Activated CD8-positive, alpha-beta memory T cell treated with anti-CD3 and anti-CD28 coated beads for 4 hours (primary cell): ENCODE data around the gene AKT3.
"Not testable (repeated sequence)": the region's sequence is repeated elsewhere in the genome, so short reads cannot be mapped to it uniquely, and the experiment has no call there.

ENCODE experiments used
- DNase-seq, 2 donors: peaks; one replicate each; pipeline ENCODE4 v3.0.0-alpha.2; 2020; ENCODE audit warnings: low read depth in 2 of 2

AKT3 gene

GRCh38 chr1:243842161-243842560 lies 7.9 kb downstream of the AKT3 start:
- no peak for DNase-seq

- DNase-seq: no peak
These were observed 8.5 kb downstream of the AKT3 start for GRCh38 chr1:243841507-243841906.

GRCh38 chr1:243837907-243838535 lies 12.0 kb downstream of the AKT3 start:
- no peak for DNase-seq

- DNase-seq: no peak
These were observed 15.9 kb downstream of the AKT3 start for GRCh38 chr1:243834130-243834529.

GRCh38 chr1:243831463-243831862 lies 18.6 kb downstream of the AKT3 start:
- no peak for DNase-seq

- no peak for DNase-seq
These were observed 22.8 kb downstream of the AKT3 start for GRCh38 chr1:243827206-243827605.

- DNase-seq: not testable (repeated sequence)
These were observed 25.1 kb downstream of the AKT3 start for GRCh38 chr1:243824907-243825306.

GRCh38 chr1:243821177-243821680 lies 28.8 kb downstream of the AKT3 start:
- no peak for DNase-seq

GRCh38 chr1:243819438-243819839 lies 30.6 kb downstream of the AKT3 start:
- DNase-seq: no peak

GRCh38 chr1:243818978-243819377 lies 31.1 kb downstream of the AKT3 start:
- DNase-seq: no peak

- DNase-seq: no peak
These were observed 35.3 kb downstream of the AKT3 start for GRCh38 chr1:243814718-243815117.

- not testable (repeated sequence) for DNase-seq
These were observed 42.7 kb downstream of the AKT3 start for GRCh38 chr1:243807346-243807745.

GRCh38 chr1:243806310-243806709 lies 43.7 kb downstream of the AKT3 start:
- DNase-seq: no peak

GRCh38 chr1:243802736-243803135 lies 47.3 kb downstream of the AKT3 start:
- DNase-seq: no peak

- DNase-seq: no peak
These were observed 48.7 kb downstream of the AKT3 start for GRCh38 chr1:243801378-243801777.

GRCh38 chr1:243799908-243800307 lies 50.1 kb downstream of the AKT3 start:
- DNase-seq: no peak

GRCh38 chr1:243798726-243799125 lies 51.3 kb downstream of the AKT3 start:
- DNase-seq: no peak

GRCh38 chr1:243796016-243796415 lies 54.0 kb downstream of the AKT3 start:
- DNase-seq: no peak

GRCh38 chr1:243793298-243793697 lies 56.7 kb downstream of the AKT3 start:
- no peak for DNase-seq

- DNase-seq: no peak
These were observed 57.2 kb downstream of the AKT3 start for GRCh38 chr1:243792891-243793290.

GRCh38 chr1:243792401-243792800 lies 57.6 kb downstream of the AKT3 start:
- no peak for DNase-seq

- DNase-seq: no peak
These were observed 58.3 kb downstream of the AKT3 start for GRCh38 chr1:243791586-243792267.

- DNase-seq: no peak
These were observed 59.6 kb downstream of the AKT3 start for GRCh38 chr1:243790404-243790803.
